DOHH2 (cell line): ENCODE data around the gene CDKN1A.

Experiments
- H3F3A ChIP-seq: fragments of 200-600 bp; sonication (generic), shearing (Covaris generic); 2 replicates; pipeline ENCODE4 v1.6.0; 2016; ENCODE audit warnings: antibody characterized with exemption, mild to moderate bottlenecking; ENCODE audit not compliant: control insufficient read depth, insufficient read depth
- H3K27ac ChIP-seq: fragments of 200-600 bp; sonication (generic); 2 replicates; pipeline ENCODE4 v1.5.1; 2014; ENCODE audit warnings: low read depth, mild to moderate bottlenecking, low read length, moderate library complexity
- H3K27me3 ChIP-seq: fragments of 200-600 bp; sonication (generic); 2 replicates; pipeline ENCODE4 v1.6.1; 2014; ENCODE audit warnings: mild to moderate bottlenecking, low read length, mixed read lengths; ENCODE audit not compliant: control insufficient read depth
- H3K36me3 ChIP-seq: fragments of 200-600 bp; sonication (generic); 2 replicates; pipeline ENCODE4 v1.6.1; 2014; ENCODE audit warnings: mild to moderate bottlenecking, low read length, moderate library complexity, mixed read lengths; ENCODE audit not compliant: control insufficient read depth
- H3K4me1 ChIP-seq: fragments of 200-600 bp; sonication (generic); 2 replicates; pipeline ENCODE4 v1.6.1; 2014; ENCODE audit warnings: mild to moderate bottlenecking, low read length, mixed read lengths; ENCODE audit not compliant: control insufficient read depth
- H3K4me2 ChIP-seq: fragments of 200-600 bp; sonication (generic); 2 replicates; pipeline ENCODE4 v1.6.0; 2014; ENCODE audit warnings: mild to moderate bottlenecking, low read length, moderate library complexity
- H3K4me3 ChIP-seq: fragments of 200-600 bp; sonication (generic); 2 replicates; pipeline ENCODE4 v1.5.1; 2014; ENCODE audit warnings: mild to moderate bottlenecking, low read length, mixed read lengths
- H3K79me2 ChIP-seq: fragments of 200-600 bp; sonication (generic); 2 replicates; pipeline ENCODE4 v1.6.1; 2014; ENCODE audit warnings: mild to moderate bottlenecking, low read length, mixed read lengths; ENCODE audit not compliant: control insufficient read depth
- H3K9me2 ChIP-seq: fragments of 200-600 bp; sonication (generic); replicated peaks from 2 replicates; pipeline ENCODE4 v1.6.1; 2014; ENCODE audit warnings: mild to moderate bottlenecking, low read length, mixed read lengths; ENCODE audit not compliant: control insufficient read depth
- H3K9me3 ChIP-seq: fragments of 200-600 bp; sonication (generic); 2 replicates; pipeline ENCODE4 v1.6.1; 2014; ENCODE audit warnings: antibody characterized with exemption, low read length, mixed read lengths; ENCODE audit not compliant: control insufficient read depth, insufficient read depth
- H4K20me1 ChIP-seq: fragments of 200-600 bp; sonication (generic); 2 replicates; pipeline ENCODE4 v1.6.0; 2014; ENCODE audit warnings: low read depth, mild to moderate bottlenecking, antibody characterized with exemption, low read length, moderate library complexity; ENCODE audit not compliant: control insufficient read depth, insufficient read depth
- CTCF ChIP-seq: fragments of 200-600 bp; sonication (generic); IDR thresholded peaks from one replicate; pipeline ENCODE4 v1.5.1; 2014; ENCODE audit warnings: antibody characterized with exemption, mild to moderate bottlenecking, low read depth, low read length; ENCODE audit not compliant: poor library complexity, severe bottlenecking
- EZH2phosphoT487 ChIP-seq: fragments of 200-600 bp; sonication (generic); IDR thresholded peaks from 2 replicates; pipeline ENCODE4 v1.6.1; 2017; ENCODE audit warnings: borderline replicate concordance, mild to moderate bottlenecking, antibody characterized with exemption, low read length, moderate library complexity, mixed read lengths

The CDKN1A gene

GRCh38 chr6:36698196-36698595 lies 19.7 kb downstream of the CDKN1A start:
- no peaks in the 10 kb centered on the region for H3K79me2 ChIP-seq
- H4K20me1 ChIP-seq = no peaks in the 10 kb centered on the region
- no peaks in the 10 kb centered on the region for H3K9me2 ChIP-seq
- no peak overlapping the region for H3K4me3 ChIP-seq
- no peak overlapping the region for H3K4me2 ChIP-seq
- H3K27me3 ChIP-seq = no peaks in the 10 kb centered on the region; the same call in 1 of the 2 replicates
- H3K36me3 ChIP-seq = no peaks in the 10 kb centered on the region
- H3K4me1 ChIP-seq = peaks cover 15% of the 10 kb centered on the region
- TF ChIP-seq CTCF (no peak), EZH2phosphoT487 (no peak)
- peaks cover 4% of the 10 kb centered on the region; the same call in 1 of the 2 replicates for H3F3A ChIP-seq
- H3K9me3 ChIP-seq = no peaks in the 10 kb centered on the region; the same call in 1 of the 2 replicates
- no peak overlapping the region for H3K27ac ChIP-seq

GRCh38 chr6:36698871-36699271 lies 20.4 kb downstream of the CDKN1A start:
- H3K79me2 ChIP-seq = no peaks in the 10 kb centered on the region
- no peak overlapping the region for H3K27ac ChIP-seq
- H3K9me2 ChIP-seq = no peaks in the 10 kb centered on the region
- H3K27me3 ChIP-seq = no peaks in the 10 kb centered on the region; the same call in 1 of the 2 replicates
- no peak overlapping the region for H3K4me2 ChIP-seq
- no peaks in the 10 kb centered on the region for H4K20me1 ChIP-seq
- peaks cover 4% of the 10 kb centered on the region; the same call in 1 of the 2 replicates for H3F3A ChIP-seq
- H3K9me3 ChIP-seq = no peaks in the 10 kb centered on the region; the same call in 1 of the 2 replicates
- peaks cover 14% of the 10 kb centered on the region for H3K4me1 ChIP-seq
- no peaks in the 10 kb centered on the region for H3K36me3 ChIP-seq
- no peak overlapping the region for H3K4me3 ChIP-seq
- no peak for TF ChIP-seq EZH2phosphoT487
- no peak for TF ChIP-seq CTCF

GRCh38 chr6:36699348-36699747 lies 20.8 kb downstream of the CDKN1A start:
- no peak overlapping the region for H3K4me3 ChIP-seq
- TF ChIP-seq EZH2phosphoT487 (no peak), CTCF (no peak)
- H3K36me3 ChIP-seq = no peaks in the 10 kb centered on the region
- H3K9me2 ChIP-seq = no peaks in the 10 kb centered on the region
- no peaks in the 10 kb centered on the region; the same call in 1 of the 2 replicates for H3K9me3 ChIP-seq
- H3K27me3 ChIP-seq = no peaks in the 10 kb centered on the region; the same call in 1 of the 2 replicates
- H4K20me1 ChIP-seq = no peaks in the 10 kb centered on the region
- H3F3A ChIP-seq = peaks cover 4% of the 10 kb centered on the region; the same call in 1 of the 2 replicates
- no peaks in the 10 kb centered on the region for H3K79me2 ChIP-seq
- no peak overlapping the region for H3K4me2 ChIP-seq
- no peak overlapping the region for H3K27ac ChIP-seq
- peaks cover 12% of the 10 kb centered on the region for H3K4me1 ChIP-seq
